Activated naive CD4-positive, alpha-beta T cell treated with anti-CD3 and anti-CD28 coated beads, Interleukin-2, amount 50 U/mL, for 24 hours (primary cell): Measurements from ENCODE around the gene FGR.
A peak's percentile ranks its signal among the peaks of the same experiment; 100 is the strongest.

Experiments
- H3K27ac Mint-ChIP-seq: one replicate; pipeline ENCODE4 v1.8.0; 2021; ENCODE audit warnings: mild to moderate bottlenecking, mixed read lengths
- H3K27me3 Mint-ChIP-seq: one replicate; pipeline ENCODE4 v1.8.0; 2021; ENCODE audit warnings: mixed read lengths
- H3K36me3 Mint-ChIP-seq: one replicate; pipeline ENCODE4 v1.8.0; 2021; ENCODE audit warnings: mixed read lengths
- H3K4me1 Mint-ChIP-seq: one replicate; pipeline ENCODE4 v1.8.0; 2021; ENCODE audit warnings: mixed read lengths
- H3K4me3 Mint-ChIP-seq: one replicate; pipeline ENCODE4 v1.8.0; 2021; ENCODE audit warnings: mild to moderate bottlenecking, mixed read lengths
- H3K9me3 Mint-ChIP-seq: one replicate; pipeline ENCODE4 v1.8.0; 2021; ENCODE audit warnings: mixed read lengths

Gene FGR

DNA sequence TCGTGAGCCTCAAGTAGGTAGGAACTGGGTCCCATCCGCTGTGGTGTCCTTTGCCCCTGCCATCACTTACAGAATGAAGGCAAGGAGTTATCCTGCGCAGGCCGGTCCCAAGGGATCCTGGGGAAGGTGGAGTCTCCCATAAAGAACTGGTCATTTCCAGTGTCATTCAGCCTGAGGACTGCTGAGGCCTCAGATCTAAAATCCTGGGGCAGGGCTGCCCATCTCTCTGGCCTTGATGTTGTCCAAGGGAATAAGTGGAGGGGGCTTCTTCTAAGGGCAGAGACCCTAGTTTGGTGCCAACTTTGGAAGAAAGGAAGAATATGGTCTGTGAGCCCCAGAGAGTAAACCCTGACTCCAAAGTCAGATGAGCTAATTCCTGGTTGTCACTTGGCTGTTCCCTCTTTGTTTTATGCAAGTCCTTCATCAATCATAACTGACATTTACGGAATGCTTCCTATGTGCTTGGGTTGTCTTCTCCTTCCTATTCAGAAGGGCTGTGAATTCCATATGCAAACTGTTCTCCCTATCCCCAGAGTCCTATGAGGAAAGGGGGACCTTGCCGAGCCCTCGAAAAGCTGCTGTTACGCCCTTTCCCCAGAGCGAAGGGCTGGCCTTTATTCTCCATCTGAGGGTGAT is 30.1 kb upstream of the FGR start:
- Mint-ChIP-seq H3K36me3 (peaks cover 5% of the 10 kb centered on the region), H3K4me1 (peaks cover 49% of the 10 kb centered on the region), H3K4me3 (no peak overlapping the region), H3K9me3 (no peaks in the 10 kb centered on the region), H3K27ac (peak overlapping the region; percentile 12), H3K27me3 (no peaks in the 10 kb centered on the region)

DNA sequence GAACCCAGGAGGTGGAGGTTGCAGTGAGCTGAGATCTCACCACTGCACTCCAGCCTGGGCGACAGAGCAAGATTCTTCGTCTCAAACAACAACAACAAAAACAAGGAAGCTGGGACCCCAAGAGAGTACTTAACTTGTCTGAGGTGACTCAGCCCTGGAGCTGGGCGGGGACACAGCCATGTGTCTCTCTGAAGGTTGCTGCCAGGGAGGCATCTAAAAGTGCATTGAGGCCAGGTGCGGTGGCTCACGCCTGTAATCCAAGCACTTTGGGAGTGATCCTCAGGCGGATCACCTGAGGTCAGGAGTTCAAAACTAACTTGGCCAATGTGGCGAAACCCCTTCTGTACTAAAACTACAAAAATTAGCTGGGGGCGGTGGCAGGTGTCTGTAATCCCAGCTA is 29.3 kb upstream of the FGR start:
- peaks cover 5% of the 10 kb centered on the region for H3K36me3 Mint-ChIP-seq
- H3K9me3 Mint-ChIP-seq: no peaks in the 10 kb centered on the region
- H3K4me3 Mint-ChIP-seq: no peak overlapping the region
- H3K27me3 Mint-ChIP-seq: no peaks in the 10 kb centered on the region
- peaks cover 45% of the 10 kb centered on the region for H3K4me1 Mint-ChIP-seq
- no peak overlapping the region for H3K27ac Mint-ChIP-seq

DNA sequence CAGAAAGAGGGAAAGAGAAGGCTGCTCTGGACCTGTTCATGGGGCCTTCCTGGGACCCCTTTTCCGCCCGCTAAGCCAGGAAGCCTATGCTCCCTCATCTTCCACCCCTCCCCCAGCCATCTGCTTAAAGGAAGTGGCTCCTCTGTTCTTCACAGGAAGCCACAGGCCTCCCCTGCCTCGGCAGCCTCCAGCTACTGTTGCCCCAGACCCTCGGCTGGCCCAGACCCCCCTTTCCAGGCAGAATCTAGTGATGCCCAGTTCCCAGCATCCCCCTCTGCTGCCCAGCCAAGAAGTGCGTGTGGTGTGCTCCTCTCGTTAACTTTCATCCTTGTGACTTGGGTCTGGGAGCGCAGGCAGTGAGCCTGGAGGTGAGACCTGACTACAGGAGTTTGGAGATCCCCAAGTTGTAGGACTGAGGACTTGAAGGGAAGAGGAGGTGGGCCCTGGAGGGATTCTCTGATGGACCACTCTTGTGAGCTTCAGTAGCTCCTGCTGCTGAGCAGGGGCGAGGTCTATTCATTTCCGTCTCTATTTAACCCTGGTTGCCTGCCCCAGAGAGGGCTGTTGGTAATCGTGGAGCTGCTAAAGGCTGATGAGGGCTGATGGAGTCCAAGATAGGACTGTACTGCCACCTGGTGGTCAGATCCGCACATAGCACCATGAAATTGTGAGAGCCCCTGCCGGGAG is 27.9 kb upstream of the FGR start:
- H3K4me3 Mint-ChIP-seq: peak overlapping the region; percentile 71
- peak overlapping the region; percentile 96 for H3K27ac Mint-ChIP-seq
- H3K9me3 Mint-ChIP-seq: no peaks in the 10 kb centered on the region
- peaks cover 50% of the 10 kb centered on the region for H3K4me1 Mint-ChIP-seq
- peaks cover 5% of the 10 kb centered on the region for H3K36me3 Mint-ChIP-seq
- no peaks in the 10 kb centered on the region for H3K27me3 Mint-ChIP-seq

DNA sequence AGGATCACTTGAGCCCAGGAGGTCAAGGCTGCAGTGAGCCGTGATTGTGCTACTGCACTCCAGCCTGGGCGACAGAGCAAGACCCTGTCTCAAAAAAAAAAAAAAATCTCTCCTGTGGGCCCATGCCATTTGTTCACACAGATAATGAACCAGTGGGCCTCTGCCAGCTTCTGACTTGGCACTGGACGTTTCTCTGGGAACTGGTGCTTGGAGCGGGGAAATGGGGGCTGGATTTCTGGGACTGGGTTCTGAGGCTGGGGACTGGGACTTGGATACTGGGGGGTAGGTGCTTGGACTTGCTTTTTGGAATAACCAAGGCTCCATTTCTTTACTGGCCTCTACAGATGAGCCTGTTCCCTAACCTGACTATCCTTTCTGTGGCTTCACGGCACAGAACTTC is 27.3 kb upstream of the FGR start:
- H3K36me3 Mint-ChIP-seq: peaks cover 5% of the 10 kb centered on the region
- H3K27ac Mint-ChIP-seq: peak overlapping the region; percentile 96
- H3K4me1 Mint-ChIP-seq: peaks cover 47% of the 10 kb centered on the region
- no peak overlapping the region for H3K4me3 Mint-ChIP-seq
- H3K9me3 Mint-ChIP-seq: no peaks in the 10 kb centered on the region
- no peaks in the 10 kb centered on the region for H3K27me3 Mint-ChIP-seq

DNA sequence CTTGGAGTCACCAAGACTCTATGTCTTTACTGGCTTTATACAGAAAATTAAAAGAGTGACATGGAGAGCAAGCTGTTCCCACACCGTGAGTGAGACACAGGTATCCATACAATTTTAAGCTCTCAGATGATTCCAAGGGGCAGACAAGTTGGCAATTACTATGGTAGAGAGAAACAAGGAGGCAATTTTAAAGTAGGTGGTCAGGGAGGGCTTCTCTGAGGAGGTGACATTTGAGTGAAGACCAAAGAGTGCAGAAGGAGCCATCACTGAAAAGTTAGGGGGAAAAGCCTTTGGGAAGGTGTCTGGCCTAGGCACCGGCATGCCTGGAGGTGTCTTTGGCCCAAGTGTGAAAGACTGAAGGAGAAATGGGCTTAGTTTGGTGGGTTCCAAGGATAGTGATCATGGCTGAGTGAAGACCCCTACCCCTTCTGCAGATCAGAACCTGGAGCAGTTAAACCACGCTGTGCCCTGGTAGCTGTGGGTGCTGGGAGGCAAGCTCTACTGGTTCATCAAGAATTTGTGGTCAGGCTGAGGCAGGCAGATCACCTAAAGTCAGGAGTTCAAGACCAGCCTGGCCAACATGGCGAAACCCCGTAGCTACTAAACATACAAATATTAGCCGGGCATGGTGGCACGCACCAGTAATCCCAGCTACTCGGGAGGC is 26.6 kb upstream of the FGR start:
- peaks cover 5% of the 10 kb centered on the region for H3K36me3 Mint-ChIP-seq
- no peaks in the 10 kb centered on the region for H3K27me3 Mint-ChIP-seq
- peaks cover 46% of the 10 kb centered on the region for H3K4me1 Mint-ChIP-seq
- H3K27ac Mint-ChIP-seq: peak overlapping the region; percentile 95
- peak overlapping the region; percentile 54 for H3K4me3 Mint-ChIP-seq
- H3K9me3 Mint-ChIP-seq: no peaks in the 10 kb centered on the region

DNA sequence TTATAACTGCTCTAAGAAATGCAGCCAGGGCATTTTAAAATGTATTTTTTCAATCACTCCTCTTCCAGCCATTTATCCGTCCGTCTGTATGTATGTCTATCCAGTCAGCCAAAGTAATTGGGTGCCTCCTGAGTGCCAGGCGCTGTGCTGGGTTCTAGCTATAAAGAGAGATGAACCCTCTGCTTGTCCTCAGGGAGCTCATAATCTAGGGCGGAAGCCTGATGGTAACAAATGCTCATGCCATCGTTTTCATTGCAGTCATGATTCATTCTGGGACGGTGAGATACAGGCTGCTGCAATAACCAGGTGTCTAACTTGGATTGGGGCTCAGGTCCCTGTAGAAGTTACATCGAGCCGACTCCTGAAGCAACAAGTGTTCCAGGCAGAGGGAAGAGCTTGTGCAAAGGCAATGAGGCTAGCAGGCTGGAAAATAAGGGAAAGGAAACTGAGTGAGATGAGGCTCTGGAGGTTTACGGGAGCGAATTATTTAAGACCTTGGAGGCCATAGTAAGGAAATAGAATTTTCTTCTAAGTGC is 25.4 kb upstream of the FGR start:
- no peaks in the 10 kb centered on the region for H3K36me3 Mint-ChIP-seq
- H3K4me3 Mint-ChIP-seq: peak overlapping the region; percentile 95
- H3K27me3 Mint-ChIP-seq: no peaks in the 10 kb centered on the region
- H3K27ac Mint-ChIP-seq: peak overlapping the region; percentile 95
- no peaks in the 10 kb centered on the region for H3K9me3 Mint-ChIP-seq
- H3K4me1 Mint-ChIP-seq: peaks cover 46% of the 10 kb centered on the region

DNA sequence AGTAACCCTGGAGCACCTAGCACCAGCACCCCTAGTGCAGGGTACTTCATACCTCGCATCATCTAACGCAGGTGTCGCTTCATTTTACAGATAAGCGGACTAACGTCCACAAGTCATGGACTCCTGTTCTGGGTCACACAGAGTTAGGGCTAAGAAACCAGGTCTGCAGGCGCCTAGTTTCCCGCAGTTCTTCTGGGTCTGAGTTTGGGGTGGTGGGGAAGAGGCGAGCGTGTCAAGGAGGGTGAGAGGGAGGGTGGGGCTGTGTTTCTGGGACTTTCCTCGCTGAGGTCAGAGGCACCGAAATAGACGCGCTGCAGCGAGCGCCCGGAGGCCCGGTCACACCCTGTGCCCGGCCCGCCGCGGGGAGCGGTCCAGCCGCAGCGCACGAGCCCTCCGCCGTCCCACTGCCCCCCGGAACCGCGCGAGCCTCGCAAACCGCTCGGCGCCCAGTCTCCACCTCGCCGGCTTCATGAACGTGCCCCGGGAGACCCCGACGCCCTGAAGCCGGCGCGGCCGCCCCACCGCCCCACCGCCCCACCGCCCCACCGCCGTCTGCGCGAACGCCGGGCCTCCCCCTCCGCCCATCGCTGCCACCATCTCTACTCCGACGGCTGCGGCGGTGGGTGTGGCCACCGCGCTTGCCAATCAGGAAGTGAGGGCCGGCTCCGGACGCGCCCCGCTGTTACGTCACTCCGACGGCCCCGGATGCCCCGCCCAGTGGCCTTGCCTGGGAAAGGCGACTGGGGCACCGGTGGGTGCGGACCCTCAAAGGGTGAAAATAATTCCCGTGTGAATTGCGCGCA is 24.7 kb upstream of the FGR start:
- Mint-ChIP-seq H3K4me3 (peak overlapping the region; percentile 95), H3K27me3 (no peaks in the 10 kb centered on the region), H3K9me3 (no peaks in the 10 kb centered on the region), H3K27ac (peak overlapping the region; percentile 95), H3K36me3 (no peaks in the 10 kb centered on the region), H3K4me1 (peaks cover 51% of the 10 kb centered on the region)

DNA sequence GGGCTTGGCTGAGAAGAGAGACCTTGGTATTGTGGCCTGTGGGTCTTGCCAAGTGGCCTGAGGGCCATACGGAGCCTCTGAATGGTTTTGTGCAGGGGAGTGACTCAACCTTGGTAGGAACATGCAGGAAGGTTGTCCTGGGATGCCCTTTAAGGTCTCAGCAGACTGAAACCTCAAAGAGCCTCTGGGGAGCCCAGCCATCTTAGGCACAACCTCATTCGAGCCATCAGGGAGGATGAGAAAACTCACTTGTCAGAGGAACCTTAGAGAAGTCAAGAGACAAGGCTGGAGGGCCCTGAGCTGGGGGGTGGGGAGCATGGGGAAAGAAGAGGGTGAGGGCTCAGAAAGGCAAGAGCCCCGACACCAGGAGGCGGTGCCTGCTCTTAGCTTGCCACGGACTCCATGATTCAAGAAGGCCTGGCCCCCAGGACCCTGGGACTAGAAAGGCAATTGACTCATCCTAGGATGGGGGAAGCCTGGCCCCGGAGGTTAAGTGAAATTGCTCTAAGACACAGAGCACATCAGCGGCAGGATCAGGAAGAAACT is 24.0 kb upstream of the FGR start:
- H3K27me3 Mint-ChIP-seq: no peaks in the 10 kb centered on the region
- H3K4me1 Mint-ChIP-seq: peaks cover 51% of the 10 kb centered on the region
- no peaks in the 10 kb centered on the region for H3K9me3 Mint-ChIP-seq
- peak overlapping the region; percentile 82 for H3K4me3 Mint-ChIP-seq
- H3K27ac Mint-ChIP-seq: peak overlapping the region; percentile 95
- H3K36me3 Mint-ChIP-seq: no peaks in the 10 kb centered on the region

DNA sequence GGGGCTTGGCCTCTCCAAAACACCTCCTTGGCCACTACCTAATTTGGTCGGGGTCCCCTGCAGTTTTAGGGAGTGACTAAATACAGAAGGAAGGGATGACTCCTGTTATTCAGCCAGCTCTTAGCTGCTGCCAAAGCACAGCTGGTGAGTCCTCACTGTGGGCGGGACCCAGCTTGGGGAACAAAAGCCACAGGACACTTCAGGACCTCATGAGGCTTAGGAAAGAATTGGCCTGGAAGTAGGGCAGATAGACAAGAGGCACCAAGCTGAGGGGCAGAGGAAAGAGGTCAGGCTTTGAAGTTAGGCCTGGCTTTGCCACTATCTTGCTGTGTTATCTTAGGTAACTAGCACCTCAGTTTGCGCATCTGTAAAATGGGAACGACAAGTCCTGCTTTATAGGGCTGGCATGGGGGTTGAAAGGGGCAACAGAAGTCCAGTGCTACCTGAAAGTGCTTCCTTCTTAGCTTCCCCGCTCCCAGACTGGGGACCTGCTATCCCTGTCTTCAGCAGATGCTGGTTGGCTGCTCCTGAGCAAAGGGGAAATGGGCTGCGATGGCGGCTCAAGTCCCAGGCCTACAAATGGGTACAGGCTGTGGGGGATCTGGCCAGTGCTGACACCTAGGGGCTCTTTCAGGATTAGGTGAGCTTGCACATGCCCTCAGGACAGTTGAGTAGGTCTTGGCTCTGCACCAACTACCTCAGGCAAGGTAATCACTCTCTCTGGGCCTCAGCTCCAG is 21.3 kb upstream of the FGR start:
- no peaks in the 10 kb centered on the region for H3K36me3 Mint-ChIP-seq
- H3K4me1 Mint-ChIP-seq: peaks cover 34% of the 10 kb centered on the region
- no peaks in the 10 kb centered on the region for H3K9me3 Mint-ChIP-seq
- no peaks in the 10 kb centered on the region for H3K27me3 Mint-ChIP-seq
- H3K4me3 Mint-ChIP-seq: no peak overlapping the region
- H3K27ac Mint-ChIP-seq: no peak overlapping the region

DNA sequence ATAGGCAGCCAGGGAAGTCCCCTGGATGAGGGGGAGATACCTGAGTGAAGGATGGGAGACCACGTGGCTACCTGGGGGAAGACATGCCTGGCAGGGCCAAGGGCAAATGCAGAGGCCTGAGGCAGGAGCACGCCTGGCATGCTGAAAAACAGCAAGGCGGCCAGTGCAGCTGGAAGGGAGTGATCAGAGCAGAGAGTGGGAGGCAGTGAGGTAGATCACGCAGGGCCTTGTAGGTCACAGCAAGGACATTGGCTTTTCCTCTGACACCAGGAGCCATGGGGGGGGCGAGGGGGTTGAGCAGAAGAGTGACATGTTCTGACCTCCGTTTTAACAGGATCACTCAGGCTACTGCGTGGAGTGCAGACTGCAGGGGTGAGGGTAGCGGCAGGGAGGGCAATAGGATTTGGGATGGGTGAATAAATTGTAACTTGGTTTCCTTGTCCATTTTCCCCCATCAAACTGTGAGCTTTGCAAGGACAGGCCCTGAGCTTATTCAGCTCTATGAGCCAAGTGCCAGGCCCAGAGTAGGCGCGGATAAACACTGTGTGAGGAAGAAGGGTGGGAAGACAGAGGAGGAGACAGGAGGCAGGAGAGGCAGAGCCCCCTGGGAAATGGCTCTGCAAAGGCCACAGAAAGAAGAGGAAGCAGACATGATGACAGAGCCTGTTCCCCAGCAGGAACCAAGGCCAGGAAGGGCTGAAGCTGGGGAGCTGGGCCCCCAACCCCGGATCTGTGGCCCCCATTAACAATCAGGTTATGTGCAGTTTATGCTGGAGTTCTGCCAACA is 20.4 kb upstream of the FGR start:
- H3K4me3 Mint-ChIP-seq: no peak overlapping the region
- no peak overlapping the region for H3K27ac Mint-ChIP-seq
- H3K27me3 Mint-ChIP-seq: no peaks in the 10 kb centered on the region
- peaks cover 34% of the 10 kb centered on the region for H3K4me1 Mint-ChIP-seq
- no peaks in the 10 kb centered on the region for H3K9me3 Mint-ChIP-seq
- no peaks in the 10 kb centered on the region for H3K36me3 Mint-ChIP-seq

DNA sequence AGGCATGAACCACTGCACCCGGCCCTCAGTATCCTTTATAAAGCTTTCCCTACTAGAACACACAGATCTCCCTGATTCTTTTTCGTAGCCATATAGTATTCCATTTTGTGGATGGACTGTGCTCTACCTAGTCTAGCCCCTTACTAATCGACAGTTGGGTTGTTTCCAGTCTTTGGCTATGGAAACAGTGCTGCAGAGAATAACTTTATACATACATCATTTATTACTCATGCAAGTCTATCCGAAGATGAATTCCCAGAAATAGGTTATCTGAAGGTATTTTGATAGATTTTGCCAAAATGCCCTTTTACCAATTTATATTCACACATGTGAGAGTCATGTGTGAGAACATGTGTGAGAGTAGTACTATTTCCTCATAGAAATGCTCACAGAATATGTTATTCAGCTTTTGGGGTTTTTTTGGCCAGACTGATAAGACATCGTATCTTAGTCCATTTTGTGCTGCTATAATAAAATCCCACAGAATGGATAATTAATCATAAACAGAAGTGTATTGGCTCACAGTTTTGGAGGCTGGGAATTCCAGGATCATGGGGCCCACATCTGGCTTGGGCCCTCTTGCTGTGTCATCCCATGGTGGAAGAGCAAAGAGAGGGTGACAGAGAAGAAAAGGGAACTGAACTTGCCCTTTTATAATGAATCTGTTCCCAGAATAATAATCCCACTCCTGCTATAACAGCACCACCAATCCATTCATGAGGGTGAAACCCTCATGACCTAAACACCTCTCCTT is 17.3 kb upstream of the FGR start:
- Mint-ChIP-seq H3K4me3 (no peak overlapping the region), H3K9me3 (no peaks in the 10 kb centered on the region), H3K27ac (peak overlapping the region; percentile 30), H3K36me3 (no peaks in the 10 kb centered on the region), H3K4me1 (peaks cover 23% of the 10 kb centered on the region), H3K27me3 (no peaks in the 10 kb centered on the region)

DNA sequence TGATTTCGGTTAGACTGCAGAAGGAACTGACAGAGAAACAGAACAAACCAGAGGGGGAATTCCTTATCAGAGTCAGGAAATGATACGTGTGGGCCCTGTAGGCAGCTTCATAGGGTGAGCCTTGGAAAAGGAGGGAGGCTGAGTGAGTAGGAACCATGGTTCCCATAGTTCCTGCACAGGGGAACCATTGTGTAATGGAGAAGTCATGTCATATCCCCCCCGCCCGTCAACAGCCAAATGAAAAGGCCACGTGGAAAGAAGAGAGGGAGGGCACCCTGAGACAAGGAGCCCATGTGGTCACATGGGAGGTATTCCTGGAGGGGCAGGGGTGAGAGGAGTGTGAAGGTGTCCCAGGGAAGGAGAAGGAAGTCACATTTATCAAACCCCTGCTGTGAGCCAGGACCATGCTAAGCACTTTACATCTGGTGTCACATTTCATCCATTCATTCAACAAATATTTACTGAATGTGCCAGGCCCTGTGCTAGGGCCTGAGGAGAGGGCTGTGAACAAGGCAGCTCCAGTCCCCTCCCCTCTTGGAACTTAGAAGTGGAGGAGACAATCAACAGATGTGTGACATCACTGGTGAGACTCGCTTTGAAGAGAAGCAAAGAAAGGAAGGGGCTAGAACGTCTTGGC is 15.7 kb upstream of the FGR start:
- no peak overlapping the region for H3K4me3 Mint-ChIP-seq
- no peak overlapping the region for H3K27ac Mint-ChIP-seq
- peaks cover 23% of the 10 kb centered on the region for H3K4me1 Mint-ChIP-seq
- no peaks in the 10 kb centered on the region for H3K36me3 Mint-ChIP-seq
- H3K9me3 Mint-ChIP-seq: no peaks in the 10 kb centered on the region
- no peaks in the 10 kb centered on the region for H3K27me3 Mint-ChIP-seq

DNA sequence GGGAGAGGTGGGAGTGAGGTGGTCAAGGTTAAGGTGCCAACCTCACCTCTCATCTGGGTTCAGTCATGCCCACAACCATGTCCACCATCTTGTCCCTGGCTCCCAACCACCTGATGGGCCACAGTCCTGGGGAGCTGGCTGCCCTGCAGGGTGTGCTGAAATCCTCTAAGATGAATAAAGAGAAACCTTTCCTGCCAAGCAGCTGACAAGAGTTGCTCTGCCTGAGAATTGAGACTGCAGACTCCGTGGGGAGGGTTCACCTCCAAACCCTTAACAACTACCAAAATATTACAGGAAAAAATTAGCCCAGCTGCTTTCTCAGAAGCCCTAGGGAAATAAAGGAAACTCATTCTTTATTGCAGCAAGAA is 15.2 kb upstream of the FGR start:
- Mint-ChIP-seq H3K4me1 (peaks cover 25% of the 10 kb centered on the region), H3K36me3 (no peaks in the 10 kb centered on the region), H3K4me3 (no peak overlapping the region), H3K27me3 (no peaks in the 10 kb centered on the region), H3K27ac (peak overlapping the region; percentile 52), H3K9me3 (no peaks in the 10 kb centered on the region)
